T-helper 2 cell treated with Interferon-gamma antibody and Interleukin-4, amounts not matched to agents 100 ng/mL and 5 ng/mL, for 36 hours (primary cell): Measurements from ENCODE around the gene SPACDR. TPM values are rescaled to one million over a fixed set of nuclear protein-coding genes. Genes with fewer than 3 reads are reported as not detected.

Experiments used
- intact Hi-C: fragments of 100-400 bp; cut with micrococcal nuclease; formaldehyde crosslinking; loops from one replicate; pipeline ENCODE4 v1.15.1; 2023
- total RNA-seq: library from RNA; stranded (reverse); gene quantifications from 2 replicates; pipeline ENCODE4 v1.2.3, GENCODE V29; 2022

The SPACDR gene
- total RNA-seq, 1 donor from 2014 or later = 3.2 TPM

DNA sequence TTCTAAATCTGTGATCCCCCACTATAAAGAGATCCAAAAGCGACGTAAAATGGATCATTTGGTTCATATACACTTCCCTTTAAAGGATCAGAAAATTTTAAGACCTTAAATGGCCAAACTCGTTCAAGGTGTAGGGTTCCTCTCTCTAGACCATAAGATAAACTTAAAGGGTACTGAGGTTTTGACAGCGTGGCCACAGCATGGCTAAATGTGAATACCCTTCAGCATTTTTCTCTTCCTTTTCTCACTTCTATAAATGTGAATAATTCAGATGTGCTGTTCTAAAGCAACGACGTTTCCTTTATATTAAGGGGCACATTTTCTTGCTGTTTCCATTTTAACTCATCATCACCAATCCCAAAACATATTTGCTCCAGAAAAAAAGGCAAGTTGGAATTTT lies 40.7 kb downstream of the SPACDR start:
- intact Hi-C loops = no loop called here

GRCh38 chr7:100419660-100420226 lies 44.3 kb downstream of the SPACDR start:
- intact Hi-C loops = no loop called here

DNA sequence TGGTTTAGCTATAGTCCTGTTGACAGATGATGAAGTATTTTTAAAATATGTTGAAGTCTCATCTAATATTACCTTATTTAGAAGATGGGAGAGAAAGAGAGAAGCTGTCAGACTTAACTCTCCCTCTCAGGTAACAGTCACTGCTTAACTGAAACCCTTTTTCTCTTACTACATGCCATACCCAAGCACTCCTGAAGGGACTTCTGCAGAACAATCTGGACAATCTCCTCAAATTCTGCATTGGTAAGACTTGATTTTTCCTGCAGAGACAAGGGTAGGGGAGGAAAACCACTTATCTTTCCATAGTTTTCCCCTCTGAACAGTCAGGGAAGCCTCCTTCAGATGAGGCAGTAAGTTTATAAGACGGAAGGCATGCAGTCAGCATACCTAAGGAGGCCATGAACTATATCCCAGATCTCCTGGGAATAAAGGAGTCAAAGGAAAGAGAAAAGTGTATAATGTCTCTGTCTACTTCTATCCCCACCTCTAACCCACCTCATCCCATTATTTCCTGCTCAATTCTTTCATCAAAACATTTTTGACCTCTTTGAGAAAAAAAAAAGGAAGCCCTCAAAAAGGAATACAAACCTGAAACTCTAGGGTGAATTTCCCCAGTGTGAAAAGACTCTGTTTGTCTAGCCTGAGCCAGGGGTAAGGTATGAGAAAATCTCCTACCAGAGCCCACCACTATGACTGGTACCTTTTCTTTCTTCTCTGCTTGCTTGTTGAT lies 45.0 kb downstream of the SPACDR start:
- intact Hi-C loops = no loop called here

GRCh38 chr7:100415448-100415847 lies 48.6 kb downstream of the SPACDR start:
- intact Hi-C loops = no loop called here

GRCh38 chr7:100413889-100414288 lies 50.2 kb downstream of the SPACDR start:
- intact Hi-C loops = no loop called here

GRCh38 chr7:100413346-100413745 lies 50.7 kb downstream of the SPACDR start:
- intact Hi-C loops = no loop called here

DNA sequence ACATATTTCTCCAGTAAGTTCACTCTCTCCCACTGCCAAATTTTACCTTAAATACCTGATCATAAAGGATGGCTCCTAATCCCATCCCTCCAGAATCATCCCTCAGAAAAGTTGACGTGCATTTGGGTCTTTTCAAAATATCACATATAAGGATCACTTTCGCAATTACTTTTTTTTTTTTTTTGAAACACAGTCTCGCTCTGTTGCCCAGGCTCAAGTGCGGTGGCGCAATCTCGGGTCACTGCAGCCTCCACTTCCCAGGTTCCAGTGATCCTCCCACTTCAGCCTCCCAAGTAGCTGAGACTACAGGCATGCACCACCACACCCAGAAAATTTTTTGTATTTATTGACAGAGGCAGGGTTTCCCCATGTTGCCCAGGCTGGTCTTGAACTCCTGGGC lies 53.0 kb downstream of the SPACDR start:
- intact Hi-C loops = no loop called here

DNA sequence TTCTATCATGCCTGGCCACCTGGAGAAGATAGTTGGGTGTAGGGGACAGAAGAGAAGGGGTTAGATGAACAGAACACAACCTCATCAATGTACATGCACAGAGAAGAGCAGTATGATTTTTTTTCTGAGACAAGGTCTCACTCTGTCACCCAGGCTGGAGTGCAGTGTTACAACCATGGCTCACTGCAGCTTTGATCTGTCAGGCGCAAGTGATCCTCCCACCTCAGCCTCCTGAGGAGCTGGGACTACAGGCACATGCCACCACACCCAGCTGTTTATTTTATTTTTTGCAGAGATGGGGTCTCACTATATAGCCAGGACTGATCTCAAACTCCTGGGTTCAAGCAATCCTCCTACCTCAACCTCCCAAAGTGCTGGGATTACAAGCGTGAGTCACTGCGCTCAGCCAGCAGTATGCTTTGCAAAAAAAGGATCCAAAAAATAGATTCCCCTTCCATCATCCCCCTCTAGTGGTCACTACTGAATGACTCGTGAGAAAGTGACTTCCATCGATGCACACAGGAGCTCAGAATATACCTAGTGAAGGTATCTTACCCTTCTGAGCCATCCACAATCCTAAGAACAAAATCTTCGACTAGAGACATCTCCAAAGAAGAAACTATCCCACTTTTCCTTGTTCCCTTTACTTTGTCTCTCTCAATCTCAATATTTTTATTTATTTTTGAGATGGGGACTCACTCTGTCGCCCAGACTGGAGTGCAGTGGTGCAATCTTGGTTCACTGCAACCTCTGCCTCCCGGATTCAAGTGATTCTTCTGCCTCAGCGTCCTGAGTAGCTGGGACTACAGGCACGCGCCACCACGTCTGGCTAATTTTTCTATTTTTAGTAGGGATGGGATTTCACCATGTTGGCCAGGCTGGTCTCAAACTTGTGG lies 56.5 kb downstream of the SPACDR start:
- intact Hi-C loops = loop anchor here (1.0 to 10.0 kb wide), 2 partner anchors 183 to 275 kb away; no protein-coding TSS in a partner anchor

DNA sequence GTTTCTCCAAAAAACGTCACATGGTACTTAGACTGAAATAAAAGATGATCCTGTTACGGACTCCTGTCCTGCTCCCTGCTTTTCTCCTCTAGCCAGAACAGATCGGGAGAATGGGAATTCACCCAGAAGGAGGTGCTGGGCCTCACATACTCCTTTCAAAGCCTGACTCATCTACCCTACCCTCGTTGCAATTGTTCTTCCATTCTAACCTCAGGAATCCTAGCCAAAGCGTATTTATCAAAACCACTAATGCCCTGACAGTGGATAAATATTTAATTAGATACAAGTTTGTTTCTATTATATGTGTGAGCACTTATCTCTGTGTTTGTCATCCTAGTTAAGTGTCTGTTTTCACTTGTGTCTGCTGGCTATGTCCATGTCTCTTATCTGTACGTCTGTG lies 57.3 kb downstream of the SPACDR start:
- intact Hi-C loops = loop anchor here (1.0 to 10.0 kb wide), 2 partner anchors 182 to 274 kb away; no protein-coding TSS in a partner anchor

Other genes starting within 250 kb of the SPACDR start
- 46.2 and 49.9 TPM in 2 replicates for gene PVRIG, start 244.3 kb downstream of the SPACDR start, total RNA-seq
- not detected in 2 replicates for gene SPDYE3, start 156.6 kb downstream of the SPACDR start, total RNA-seq
- gene PILRB, start 106.1 kb downstream of the SPACDR start, total RNA-seq = 73.4 and 78.1 TPM in 2 replicates
- 11.5 and 12.2 TPM in 2 replicates for gene PILRA, start 90.8 kb downstream of the SPACDR start, total RNA-seq
- 1.3 and 1.9 TPM in 2 replicates for gene ZCWPW1, start 35.6 kb downstream of the SPACDR start, total RNA-seq
- gene MEPCE, start 34.4 kb downstream of the SPACDR start, total RNA-seq = 42.6 and 44.4 TPM in 2 replicates
- 68.9 and 81.8 TPM in 2 replicates for gene PPP1R35, start 27.8 kb downstream of the SPACDR start, total RNA-seq
- 90.2 and 95.7 TPM in 2 replicates for gene TSC22D4, start 15.0 kb upstream of the SPACDR start, total RNA-seq
- gene NYAP1, start 19.7 kb upstream of the SPACDR start, total RNA-seq = 0.11 TPM in 1 of 2 replicates, not detected in the other
- 39.2 and 41.3 TPM in 2 replicates for gene AGFG2, start 74.9 kb upstream of the SPACDR start, total RNA-seq
- 21.4 and 22.5 TPM in 2 replicates for gene SAP25, start 109.6 kb upstream of the SPACDR start, total RNA-seq
- gene LRCH4, start 121.9 kb upstream of the SPACDR start, total RNA-seq = 167 and 168 TPM in 2 replicates
- gene FBXO24, start 122.1 kb upstream of the SPACDR start, total RNA-seq = 1.0 and 1.2 TPM in 2 replicates
- gene PCOLCE, start 138.1 kb upstream of the SPACDR start, total RNA-seq = 13.3 and 14.4 TPM in 2 replicates
- gene MOSPD3, start 148.3 kb upstream of the SPACDR start, total RNA-seq = 55.2 and 58.4 TPM in 2 replicates
- 11.7 and 13.5 TPM in 2 replicates for gene TFR2, start 177.3 kb upstream of the SPACDR start, total RNA-seq
- gene ACTL6B, start 192.2 kb upstream of the SPACDR start, total RNA-seq = not detected in 2 replicates
- gene GNB2, start 209.5 kb upstream of the SPACDR start, total RNA-seq = 239 and 243 TPM in 2 replicates
- gene GIGYF1, start 230.0 kb upstream of the SPACDR start, total RNA-seq = 43.5 and 49.7 TPM in 2 replicates
- gene POP7, start 241.9 kb upstream of the SPACDR start, total RNA-seq = 45.4 and 46.8 TPM in 2 replicates